IPS-15b (cell line): ENCODE results near the gene PRKAG2.

Experiments used
- H3K27me3 ChIP-seq: one replicate; pipeline ENCODE4 v1.6.1; 2013; ENCODE audit warnings: low read length; ENCODE audit not compliant: control insufficient read depth, insufficient read depth
- H3K36me3 ChIP-seq: one replicate; pipeline ENCODE4 v1.6.1; 2013; ENCODE audit warnings: low read length; ENCODE audit not compliant: control insufficient read depth, insufficient read depth
- H3K4me1 ChIP-seq: one replicate; pipeline ENCODE4 v1.6.1; 2013; ENCODE audit warnings: mild to moderate bottlenecking, low read length; ENCODE audit not compliant: control insufficient read depth, insufficient read depth
- H3K4me3 ChIP-seq: one replicate; pipeline ENCODE4 v1.5.1; 2013; ENCODE audit warnings: low read depth, low read length
- H3K9ac ChIP-seq: one replicate; pipeline ENCODE4 v1.6.1; 2013; ENCODE audit warnings: low read depth, mild to moderate bottlenecking, low read length
- H3K9me3 ChIP-seq: one replicate; pipeline ENCODE4 v1.6.1; 2013; ENCODE audit warnings: mild to moderate bottlenecking, low read length; ENCODE audit not compliant: control insufficient read depth, insufficient read depth

PRKAG2 gene

GRCh38 chr7:151637781-151638261 is 239.1 kb downstream of the PRKAG2 start:
- Histone ChIP-seq H3K4me3 (no peak overlapping the region), H3K9ac (no peak overlapping the region), H3K9me3 (no peaks in the 10 kb centered on the region), H3K27me3 (no peaks in the 10 kb centered on the region), H3K36me3 (no peaks in the 10 kb centered on the region), H3K4me1 (no peaks in the 10 kb centered on the region)

GRCh38 chr7:151634643-151635042 is 242.3 kb downstream of the PRKAG2 start:
- Histone ChIP-seq H3K36me3 (no peaks in the 10 kb centered on the region), H3K9me3 (no peaks in the 10 kb centered on the region), H3K9ac (no peak overlapping the region), H3K4me1 (no peaks in the 10 kb centered on the region), H3K4me3 (no peak overlapping the region), H3K27me3 (peaks cover 18% of the 10 kb centered on the region)

GRCh38 chr7:151633516-151633812 is 243.5 kb downstream of the PRKAG2 start:
- H3K27me3 ChIP-seq = peaks cover 22% of the 10 kb centered on the region
- no peak overlapping the region for H3K4me3 ChIP-seq
- H3K4me1 ChIP-seq = peaks cover 2% of the 10 kb centered on the region
- H3K36me3 ChIP-seq = no peaks in the 10 kb centered on the region
- H3K9me3 ChIP-seq = no peaks in the 10 kb centered on the region
- H3K9ac ChIP-seq = no peak overlapping the region

GRCh38 chr7:151632750-151633515 is 244.0 kb downstream of the PRKAG2 start:
- H3K4me3 ChIP-seq = peak overlapping the region; percentile 71
- no peak overlapping the region for H3K9ac ChIP-seq
- H3K27me3 ChIP-seq = peaks cover 22% of the 10 kb centered on the region
- H3K4me1 ChIP-seq = peaks cover 2% of the 10 kb centered on the region
- no peaks in the 10 kb centered on the region for H3K9me3 ChIP-seq
- H3K36me3 ChIP-seq = no peaks in the 10 kb centered on the region

- peaks cover 2% of the 10 kb centered on the region for H3K4me1 ChIP-seq
- peaks cover 22% of the 10 kb centered on the region for H3K27me3 ChIP-seq
- H3K4me3 ChIP-seq = peak overlapping the region; percentile 71
- no peaks in the 10 kb centered on the region for H3K9me3 ChIP-seq
- no peaks in the 10 kb centered on the region for H3K36me3 ChIP-seq
- H3K9ac ChIP-seq = no peak overlapping the region
Observed at GRCh38 chr7:151631953-151632749, 244.8 kb downstream of the PRKAG2 start.

GRCh38 chr7:151631570-151631952 is 245.4 kb downstream of the PRKAG2 start:
- H3K36me3 ChIP-seq = no peaks in the 10 kb centered on the region
- H3K9me3 ChIP-seq = no peaks in the 10 kb centered on the region
- peaks cover 2% of the 10 kb centered on the region for H3K4me1 ChIP-seq
- H3K4me3 ChIP-seq = peak overlapping the region; percentile 67
- H3K27me3 ChIP-seq = peaks cover 22% of the 10 kb centered on the region
- no peak overlapping the region for H3K9ac ChIP-seq

GRCh38 chr7:151630851-151631569 is 245.9 kb downstream of the PRKAG2 start:
- peak overlapping the region; percentile 67 for H3K4me3 ChIP-seq
- H3K36me3 ChIP-seq = no peaks in the 10 kb centered on the region
- H3K4me1 ChIP-seq = peaks cover 2% of the 10 kb centered on the region
- no peaks in the 10 kb centered on the region for H3K9me3 ChIP-seq
- H3K9ac ChIP-seq = no peak overlapping the region
- peaks cover 22% of the 10 kb centered on the region for H3K27me3 ChIP-seq

GRCh38 chr7:151630358-151630757 is 246.6 kb downstream of the PRKAG2 start:
- peaks cover 2% of the 10 kb centered on the region for H3K4me1 ChIP-seq
- no peaks in the 10 kb centered on the region for H3K36me3 ChIP-seq
- H3K4me3 ChIP-seq = no peak overlapping the region
- no peak overlapping the region for H3K9ac ChIP-seq
- H3K9me3 ChIP-seq = no peaks in the 10 kb centered on the region
- H3K27me3 ChIP-seq = peaks cover 22% of the 10 kb centered on the region

- H3K9me3 ChIP-seq = no peaks in the 10 kb centered on the region
- no peak overlapping the region for H3K9ac ChIP-seq
- peaks cover 22% of the 10 kb centered on the region for H3K27me3 ChIP-seq
- no peaks in the 10 kb centered on the region for H3K36me3 ChIP-seq
- peaks cover 2% of the 10 kb centered on the region for H3K4me1 ChIP-seq
- H3K4me3 ChIP-seq = no peak overlapping the region
Observed at GRCh38 chr7:151629713-151630272, 247.1 kb downstream of the PRKAG2 start.

- Histone ChIP-seq H3K36me3 (no peaks in the 10 kb centered on the region), H3K9me3 (no peaks in the 10 kb centered on the region), H3K4me1 (peaks cover 2% of the 10 kb centered on the region), H3K4me3 (peak overlapping the region; percentile 2), H3K9ac (no peak overlapping the region), H3K27me3 (peaks cover 22% of the 10 kb centered on the region)
Observed at GRCh38 chr7:151628846-151629604, 247.9 kb downstream of the PRKAG2 start.
